NCI-H2107 (cell line): Measurements from ENCODE around the gene RAD9A.

Experiments used
- DNase-seq: peaks from one replicate; lab custom pipeline; 2025; lab: John Stamatoyannopoulos, UW

The RAD9A gene

DNA sequence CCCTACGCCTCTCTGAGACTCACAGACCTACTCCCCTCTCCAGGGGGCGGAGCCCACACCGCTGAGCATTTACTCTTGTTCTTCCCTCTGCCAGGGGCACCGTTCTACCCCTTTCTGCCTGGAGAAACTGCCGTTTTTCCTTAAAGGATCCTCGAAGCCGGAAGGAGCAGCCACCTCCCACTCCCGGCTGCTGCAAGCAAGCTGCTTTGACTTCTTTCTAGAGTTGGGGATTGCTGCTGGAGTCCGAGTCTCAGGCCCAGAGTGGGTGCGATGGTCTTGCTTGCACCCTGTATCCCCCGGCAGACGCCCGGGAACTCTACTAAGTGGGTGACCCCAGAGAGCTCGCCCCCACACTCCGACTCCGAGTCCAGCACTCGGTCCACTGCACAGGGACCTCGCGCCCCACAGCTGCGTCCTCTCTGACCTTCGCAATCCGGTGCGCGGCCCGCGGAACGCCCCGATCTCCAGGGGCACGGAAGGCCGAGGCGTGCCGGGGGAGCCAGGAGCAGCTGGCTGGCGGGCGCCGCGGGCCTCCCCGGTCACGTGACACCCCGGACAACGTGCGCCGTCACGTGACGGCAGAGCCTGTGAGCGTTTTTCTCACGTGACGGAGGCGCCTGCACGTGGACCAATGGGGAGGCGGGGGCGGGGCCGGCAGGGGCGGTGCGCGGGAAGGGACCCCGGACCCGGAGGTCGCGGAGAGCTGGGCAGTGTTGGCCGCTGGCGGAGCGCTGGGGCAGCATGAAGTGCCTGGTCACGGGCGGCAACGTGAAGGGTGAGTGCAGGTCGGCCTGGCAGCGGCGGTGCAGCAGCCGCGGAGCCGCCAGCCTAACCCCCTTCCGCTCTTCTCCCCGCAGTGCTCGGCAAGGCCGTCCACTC lies at the start of gene RAD9A:
Gene RAD9A (plus strand): TSS at position 683 of the 879 bp plus-strand sequence. CDS start 59 bp downstream, at position 742.
- DNase-seq: peak; percentile 88

DNA sequence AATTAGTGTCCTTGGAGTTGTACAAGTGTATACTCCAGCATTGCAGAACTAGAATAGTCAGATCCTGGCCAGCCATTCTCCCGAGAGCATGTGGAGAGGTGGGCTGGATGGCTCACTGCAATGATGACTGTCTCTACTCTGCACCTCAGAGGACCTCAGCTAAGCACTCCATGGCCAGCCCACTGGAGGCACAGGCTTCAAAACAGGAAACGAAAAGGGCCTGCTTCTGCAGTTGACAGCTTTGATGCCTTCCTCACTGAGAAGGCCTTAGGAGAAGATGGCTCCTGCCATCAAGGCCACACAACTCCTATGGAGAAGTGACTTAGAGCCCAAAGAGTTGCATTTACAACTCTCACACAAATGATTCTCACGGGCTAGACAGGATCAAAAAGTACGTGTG lies 47.5 kb upstream of the RAD9A start:
- DNase-seq: no peak

- no peak for DNase-seq
Observed at GRCh38 chr11:67345247-67345919, 46.4 kb upstream of the RAD9A start.

DNA sequence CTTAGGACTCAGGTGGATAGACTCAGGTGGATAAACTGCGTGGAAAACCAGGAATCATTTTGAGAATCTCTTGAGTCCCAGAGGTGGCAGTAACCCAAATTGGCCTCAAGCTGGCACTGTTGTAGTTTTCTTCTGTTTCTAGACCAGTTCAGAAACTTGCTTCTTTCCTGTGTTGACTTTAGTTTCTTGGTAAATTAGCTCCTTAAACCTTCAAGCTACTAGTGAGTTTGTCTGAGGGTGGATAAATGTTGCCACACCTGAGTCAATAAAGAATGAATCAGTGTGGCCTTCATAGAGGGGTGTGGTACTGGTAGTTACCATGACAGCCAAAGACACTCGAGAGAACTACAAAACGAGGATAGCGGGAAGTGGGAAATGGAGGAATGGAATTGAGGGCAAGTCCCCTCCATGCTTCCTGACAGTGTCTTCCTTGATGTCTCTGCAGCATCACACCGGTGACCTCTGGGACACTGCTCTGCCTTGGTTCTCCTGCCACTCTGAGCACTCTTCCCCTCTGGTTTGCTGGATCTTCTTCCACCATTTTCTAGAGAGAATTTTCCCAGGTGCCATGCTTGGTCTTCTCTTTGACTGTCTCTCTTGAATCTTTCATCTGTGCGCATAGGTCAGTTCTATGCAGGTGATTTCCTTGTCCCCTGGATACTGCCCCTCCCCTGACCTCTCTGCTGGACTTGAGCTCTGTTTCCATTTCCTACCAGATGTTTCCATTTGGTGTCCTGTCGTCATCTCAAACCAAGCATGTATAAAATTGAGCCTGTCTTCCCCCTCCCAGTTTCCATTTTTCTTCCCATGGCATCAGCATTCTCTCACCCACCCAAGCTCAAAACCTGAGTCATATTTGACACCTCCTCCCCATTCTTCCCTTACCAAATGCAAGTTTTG lies 45.6 kb upstream of the RAD9A start:
- no peak for DNase-seq

- DNase-seq: no peak
Observed at GRCh38 chr11:67347964-67348749, 43.6 kb upstream of the RAD9A start.

- no peak for DNase-seq
Observed at GRCh38 chr11:67349036-67349435, 42.8 kb upstream of the RAD9A start.

DNA sequence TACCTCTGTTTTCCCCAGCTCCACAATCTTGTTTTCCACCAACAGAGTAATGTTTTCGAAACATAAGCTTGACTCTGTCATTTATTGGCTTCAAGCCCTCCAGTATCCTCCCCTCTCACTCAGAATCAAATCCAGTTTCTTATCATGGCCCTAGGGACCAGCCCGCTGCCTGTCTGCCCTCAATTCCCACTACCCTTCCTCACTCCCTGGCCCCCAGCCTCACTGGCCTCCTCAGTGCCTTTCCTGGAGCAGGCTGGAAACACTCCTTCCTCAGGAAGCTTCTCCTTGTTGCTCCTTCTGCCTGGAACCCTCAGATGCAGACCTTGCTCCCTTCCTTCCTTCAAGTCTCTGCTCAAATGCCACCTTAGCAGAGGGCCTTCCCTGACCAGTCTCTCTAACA lies 42.3 kb upstream of the RAD9A start:
- DNase-seq: no peak

- DNase-seq: no peak
Observed at GRCh38 chr11:67349928-67350465, 41.8 kb upstream of the RAD9A start.

GRCh38 chr11:67351275-67352005 lies 40.3 kb upstream of the RAD9A start:
- DNase-seq: peak; percentile 18

DNA sequence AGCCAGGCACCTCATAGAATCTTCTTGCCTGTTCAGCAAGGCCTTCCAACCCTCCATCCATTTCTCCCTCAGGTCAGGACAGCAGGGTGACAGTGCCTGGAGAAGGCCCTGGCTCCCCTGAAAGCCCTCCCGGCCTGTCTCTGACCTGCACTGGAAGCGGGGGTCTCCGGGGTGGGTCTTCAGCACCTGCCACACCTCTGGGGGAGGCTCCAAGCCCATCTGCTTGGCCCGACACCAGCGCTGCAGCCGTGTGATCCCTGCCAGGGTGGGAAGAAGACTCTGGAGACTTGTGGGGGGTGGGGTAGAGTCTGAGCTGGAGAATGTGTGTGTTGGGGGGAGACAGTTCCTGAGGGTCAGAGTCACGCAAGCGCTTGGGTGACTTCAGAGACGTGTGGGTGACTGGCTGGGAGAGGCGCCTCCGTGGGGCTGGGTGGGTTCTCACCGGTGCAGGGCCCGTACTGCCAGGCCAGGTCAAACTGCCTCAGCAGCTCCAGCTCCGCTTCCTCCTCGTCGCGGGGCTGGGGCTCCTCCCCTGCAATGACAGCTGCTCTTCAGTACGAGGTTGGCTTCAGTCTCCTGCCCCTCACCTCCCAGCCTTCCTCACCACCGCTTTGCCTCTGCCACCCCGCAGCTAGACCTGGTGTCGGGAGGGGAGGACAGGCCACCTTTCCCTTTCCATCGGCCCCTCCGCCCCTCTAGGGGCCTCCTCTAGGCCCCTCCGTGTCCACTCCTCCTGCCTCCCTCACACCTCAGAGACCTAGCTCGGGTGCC lies 39.1 kb upstream of the RAD9A start:
- DNase-seq: peak; percentile 32

DNA sequence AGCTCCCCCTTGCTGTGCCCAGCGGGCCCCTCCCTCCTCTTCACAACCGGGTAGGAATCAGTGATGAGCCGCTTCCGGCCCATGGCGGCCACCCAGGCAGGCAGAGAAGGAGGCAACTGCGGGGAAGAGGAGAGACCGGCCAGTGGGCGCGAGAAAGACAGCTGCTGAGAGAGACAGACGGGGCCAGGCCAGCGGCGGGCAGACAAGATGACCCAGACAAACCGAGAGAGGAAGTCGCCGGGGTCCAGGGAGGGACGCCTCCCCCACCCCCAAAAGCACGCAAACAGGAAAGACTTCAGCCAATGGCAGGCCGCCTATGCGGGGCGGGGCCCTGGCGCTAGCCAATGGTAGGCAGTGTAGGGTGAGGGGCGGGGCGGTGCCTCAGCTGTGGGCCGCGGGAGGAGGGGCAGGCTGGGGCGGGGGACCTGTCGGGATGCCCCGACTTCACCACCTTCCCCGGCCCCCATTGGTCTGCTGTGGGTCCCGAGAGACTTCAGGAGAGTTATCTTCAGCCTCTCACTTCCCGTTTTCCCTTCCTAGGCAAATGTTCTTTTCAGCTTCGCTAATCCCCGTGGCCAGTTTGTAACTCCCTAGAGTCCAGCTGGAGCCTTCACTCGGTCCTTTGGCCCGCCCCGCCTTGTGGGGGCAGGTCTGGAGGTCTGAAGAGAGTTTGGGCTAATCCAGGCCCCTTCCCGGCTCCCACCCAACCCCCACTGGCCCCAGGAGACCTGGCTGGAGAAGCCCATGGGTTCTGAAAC lies 38.3 kb upstream of the RAD9A start, which contains the start of gene POLD4:
Gene POLD4 (minus strand): TSS at position 230 of the 758 bp plus-strand sequence. CDS start 147 bp downstream, at position 83.
- peak; percentile 76 for DNase-seq

DNA sequence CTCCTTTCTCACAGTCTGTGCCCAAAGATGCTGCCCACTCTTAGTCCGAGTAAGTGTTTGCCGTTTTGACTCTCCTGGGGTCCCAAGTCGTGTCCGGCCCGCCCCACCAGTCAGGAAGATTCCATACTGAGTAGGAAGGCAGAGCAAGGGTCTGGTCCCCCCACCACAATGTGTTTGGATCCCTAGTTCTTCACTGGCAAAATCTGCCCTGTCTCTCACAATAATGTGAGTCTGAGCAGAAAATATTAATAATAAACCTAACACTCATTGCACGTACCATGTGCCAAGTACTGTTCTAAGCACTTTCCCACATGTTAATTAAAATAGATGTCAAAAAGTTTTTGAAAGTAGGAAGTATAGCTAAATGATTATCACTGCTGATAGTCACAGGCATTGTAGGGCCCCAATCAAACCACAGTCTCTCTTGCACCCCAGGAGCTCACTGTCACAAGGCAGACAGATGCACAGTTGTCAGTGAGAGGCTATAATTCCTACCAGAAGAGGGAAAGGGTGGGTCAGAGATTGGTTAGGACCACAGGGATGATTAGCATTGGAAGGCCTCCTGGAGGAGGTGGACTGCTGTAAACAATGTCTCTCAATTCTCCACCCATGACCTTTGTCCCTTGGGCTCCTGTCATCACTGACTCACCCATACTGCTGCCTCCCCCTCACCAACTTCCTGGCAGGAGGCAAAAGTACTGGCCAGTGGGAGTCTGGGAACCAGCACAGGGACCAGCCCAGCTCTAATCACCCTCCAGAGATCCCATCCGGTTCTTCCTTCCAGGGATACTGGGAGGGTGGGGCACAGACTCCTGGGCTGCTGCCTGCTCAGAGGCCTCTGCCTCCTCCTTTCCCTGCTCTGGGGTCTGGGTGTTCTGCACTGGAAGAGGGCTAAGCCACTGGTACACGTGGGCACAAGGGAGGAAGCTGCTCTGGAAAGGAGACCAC lies 37.4 kb upstream of the RAD9A start:
- no peak for DNase-seq

GRCh38 chr11:67355023-67355793 lies 36.6 kb upstream of the RAD9A start:
- DNase-seq: no peak

DNA sequence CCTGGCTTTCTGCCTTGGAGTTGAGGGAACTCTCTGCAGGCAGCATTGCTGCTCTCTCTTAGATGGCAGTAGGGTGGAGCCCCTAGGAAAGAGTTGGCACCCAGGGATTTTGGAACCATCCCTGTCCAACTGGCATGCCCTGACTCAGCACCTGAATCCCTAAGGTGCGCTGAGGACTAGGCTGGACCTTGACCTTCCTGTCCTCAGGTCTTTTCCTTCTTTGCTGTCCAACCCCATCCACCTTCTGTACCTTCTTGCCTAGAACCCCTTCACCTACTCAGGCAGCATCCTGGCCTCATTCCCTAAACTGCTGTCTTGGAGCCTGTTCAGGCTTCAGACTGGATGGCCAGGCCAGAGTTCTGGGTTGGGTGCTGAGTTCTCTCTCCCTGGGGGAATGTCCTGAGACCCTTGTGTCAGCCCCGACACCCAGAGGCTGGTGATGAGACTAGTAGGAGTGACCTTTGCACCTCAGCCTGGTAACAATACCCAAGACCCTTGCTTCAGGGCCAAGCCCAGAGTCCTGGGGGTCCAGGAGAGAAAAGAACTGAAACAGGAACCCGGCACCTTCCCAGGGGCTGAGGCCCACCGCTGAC lies 35.9 kb upstream of the RAD9A start:
- DNase-seq: no peak

DNA sequence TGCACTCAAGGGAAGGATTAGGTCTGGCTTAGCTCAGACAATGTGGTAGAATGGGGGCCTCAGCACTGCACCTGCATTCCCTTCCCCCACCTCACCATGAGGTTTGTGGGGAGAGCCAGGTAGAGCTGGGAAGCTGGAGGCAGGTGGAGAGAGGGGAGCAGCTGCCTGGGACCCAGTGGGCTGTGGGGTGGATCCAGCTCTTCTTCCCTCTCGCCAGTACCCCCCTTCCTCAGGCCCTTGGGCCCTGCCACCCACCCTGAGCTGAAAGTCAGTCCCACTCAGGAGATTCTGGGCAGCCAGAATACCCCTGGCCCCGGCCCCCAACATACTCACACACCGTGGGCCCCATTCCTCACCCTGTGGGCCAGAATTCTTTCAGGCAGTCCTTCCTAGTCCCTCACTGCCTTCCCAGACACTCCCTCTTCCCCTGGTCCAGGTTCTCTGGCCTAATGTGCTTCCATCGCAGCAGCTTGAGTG lies 35.4 kb upstream of the RAD9A start:
- no peak for DNase-seq

GRCh38 chr11:67356864-67357561 lies 34.8 kb upstream of the RAD9A start:
- DNase-seq: peak; percentile 32
